ENCODE results near the gene CPN1. TPM values are rescaled to one million over a fixed set of nuclear protein-coding genes. Genes with fewer than 3 reads are reported as not detected.

CPN1 gene
- total RNA-seq, 1 experiment from 2014 or later = 24.9 TPM

- Mint-ChIP-seq H3K4me3 (ENCODE audit: unreplicated experiment) (no peak overlapping the region), H3K27ac (ENCODE audit: unreplicated experiment) (no peak overlapping the region), H3K4me1 (ENCODE audit: low read depth, unreplicated experiment) (peaks cover 15% of the 10 kb centered on the region), H3K9me3 (ENCODE audit: unreplicated experiment) (no peaks in the 10 kb centered on the region), H3K27me3 (ENCODE audit: insufficient read depth, unreplicated experiment) (no peaks in the 10 kb centered on the region), H3K36me3 (ENCODE audit: insufficient read depth, unreplicated experiment) (no peaks in the 10 kb centered on the region)
- no peak for DNase-seq
- Histone ChIP-seq H3K36me3 (ENCODE audit: control insufficient read depth, insufficient read depth, low read length) (no peaks in the 10 kb centered on the region), H3K4me1 (peaks cover 36% of the 10 kb centered on the region), H3K27me3 (replicated peaks; ENCODE audit: control insufficient read depth, insufficient read depth, low read length) (no peaks in the 10 kb centered on the region), H3K9me3 (no peaks in the 10 kb centered on the region), H3K4me3 (ENCODE audit: low read depth, low read length) (no peak overlapping the region)
- BruUV-seq (replicated peaks) = no TSS peak
- CTCF ChIA-PET = no interaction called here
- no peak for TF ChIP-seq CTCF (IDR thresholded peaks at IDR 0.05; ENCODE audit: insufficient read depth in 1 of 2, low read depth in 1 of 2, low read length in 1 of 2, severe bottlenecking in 1 of 2, unreplicated experiment in 1 of 2)
- POLR2A ChIA-PET = no interaction called here
- intact Hi-C loops (cut with micrococcal nuclease; ENCODE audit: unreplicated experiment) = no loop called here
These were observed 40.2 kb downstream of the CPN1 start for GRCh38 chr10:100041306-100042002.

- peak in 1 of 2 experiments; percentile 52 for DNase-seq
- Histone ChIP-seq H3K4me3 (ENCODE audit: low read depth, low read length) (no peak overlapping the region), H3K4me1 (peaks cover 51% of the 10 kb centered on the region), H3K36me3 (ENCODE audit: control insufficient read depth, insufficient read depth, low read length) (no peaks in the 10 kb centered on the region), H3K27me3 (replicated peaks; ENCODE audit: control insufficient read depth, insufficient read depth, low read length) (no peaks in the 10 kb centered on the region), H3K9me3 (no peaks in the 10 kb centered on the region)
- no peak overlapping the region for H3K4me3 Mint-ChIP-seq (ENCODE audit: unreplicated experiment)
- ChIA-PET CTCF (interaction anchor here (1.2 kb wide), 1 partner anchor 72 kb away, joined by 3 read pairs; no protein-coding TSS in a partner anchor), POLR2A (no interaction called here)
- peaks cover 28% of the 10 kb centered on the region for H3K4me1 Mint-ChIP-seq (ENCODE audit: low read depth, unreplicated experiment)
- TF ChIP-seq CTCF (IDR thresholded peaks at IDR 0.05; ENCODE audit: insufficient read depth in 1 of 2, low read depth in 1 of 2, low read length in 1 of 2, severe bottlenecking in 1 of 2, unreplicated experiment in 1 of 2) = no peak
- no peaks in the 10 kb centered on the region for H3K27me3 Mint-ChIP-seq (ENCODE audit: insufficient read depth, unreplicated experiment)
- no peaks in the 10 kb centered on the region for H3K9me3 Mint-ChIP-seq (ENCODE audit: unreplicated experiment)
- intact Hi-C loops (cut with micrococcal nuclease; ENCODE audit: unreplicated experiment) = no loop called here
- peak overlapping the region; percentile 81 for H3K27ac Mint-ChIP-seq (ENCODE audit: unreplicated experiment)
- BruUV-seq (replicated peaks) = no TSS peak
- H3K36me3 Mint-ChIP-seq (ENCODE audit: insufficient read depth, unreplicated experiment) = no peaks in the 10 kb centered on the region
These were observed 43.1 kb downstream of the CPN1 start for GRCh38 chr10:100038561-100039071.

- Mint-ChIP-seq H3K27me3 (ENCODE audit: insufficient read depth, unreplicated experiment) (no peaks in the 10 kb centered on the region), H3K9me3 (ENCODE audit: unreplicated experiment) (no peaks in the 10 kb centered on the region), H3K4me1 (ENCODE audit: low read depth, unreplicated experiment) (peaks cover 32% of the 10 kb centered on the region), H3K4me3 (ENCODE audit: unreplicated experiment) (no peak overlapping the region), H3K36me3 (ENCODE audit: insufficient read depth, unreplicated experiment) (no peaks in the 10 kb centered on the region), H3K27ac (ENCODE audit: unreplicated experiment) (no peak overlapping the region)
- Histone ChIP-seq H3K4me3 (ENCODE audit: low read depth, low read length) (no peak overlapping the region), H3K27me3 (replicated peaks; ENCODE audit: control insufficient read depth, insufficient read depth, low read length) (no peaks in the 10 kb centered on the region), H3K9me3 (no peaks in the 10 kb centered on the region), H3K36me3 (ENCODE audit: control insufficient read depth, insufficient read depth, low read length) (no peaks in the 10 kb centered on the region), H3K4me1 (peaks cover 58% of the 10 kb centered on the region)
- intact Hi-C loops (cut with micrococcal nuclease; ENCODE audit: unreplicated experiment) = no loop called here
- no peak for DNase-seq
- ChIA-PET CTCF (interaction anchor here (1.2 kb wide), 1 partner anchor 71 kb away, joined by 3 read pairs; no protein-coding TSS in a partner anchor), POLR2A (no interaction called here)
- no TSS peak for BruUV-seq (replicated peaks)
- no peak for TF ChIP-seq CTCF (IDR thresholded peaks at IDR 0.05; ENCODE audit: insufficient read depth in 1 of 2, low read depth in 1 of 2, low read length in 1 of 2, severe bottlenecking in 1 of 2, unreplicated experiment in 1 of 2)
These were observed 43.8 kb downstream of the CPN1 start for GRCh38 chr10:100037758-100038315.

Data from Caco-2 (cell line).